A673 (cell line): ENCODE measurements around the gene NRIP3. TPM values are rescaled to one million over a fixed set of nuclear protein-coding genes. Genes with fewer than 3 reads are reported as not detected.
A peak's percentile ranks its signal among the peaks of the same experiment; 100 is the strongest.

Source experiments
- BruUV-seq: library from RNA; stranded (reverse); fragments of 400-500 nt; replicated peaks from 2 replicates; lab custom pipeline; 2021; lab: Mats Ljungman, UMichigan
- CTCF ChIA-PET: fragments of 300-600 bp; sonication (Branson Sonifier 250); formaldehyde crosslinking; loops from one replicate; lab custom pipeline; 2022; ENCODE audit warnings: antibody characterized with exemption; lab: Charles Lee
- POLR2A ChIA-PET: fragments of 300-600 bp; sonication (Branson Sonifier 250); formaldehyde crosslinking; loops from one replicate; lab custom pipeline; 2022; ENCODE audit warnings: antibody characterized with exemption; ENCODE audit not compliant: low non-redundant PET; lab: Charles Lee
- DNase-seq: peaks from one replicate; pipeline ENCODE4 v3.0.0-alpha.2; 2015; ENCODE audit warnings: low spot score
- H3K27ac ChIP-seq: fragments of 200-600 bp; sonication (generic); 2 replicates; pipeline ENCODE4 v1.5.1; 2016; ENCODE audit warnings: mixed run types, low read depth, mild to moderate bottlenecking, mixed read lengths, antibody characterized with exemption, low read length; ENCODE audit not compliant: poor library complexity, severe bottlenecking
- H3K27me3 ChIP-seq: fragments of 200-600 bp; sonication (generic); replicated peaks from 2 replicates; pipeline ENCODE4 v1.6.1; 2017; ENCODE audit warnings: mixed run types, low read depth, mild to moderate bottlenecking, mixed read lengths, antibody characterized with exemption, low read length; ENCODE audit not compliant: insufficient read depth, poor library complexity
- H3K36me3 ChIP-seq: fragments of 200-600 bp; sonication (generic); 2 replicates; pipeline ENCODE4 v1.6.1; 2016; ENCODE audit warnings: mixed run types, mild to moderate bottlenecking, mixed read lengths, antibody characterized with exemption, low read length; ENCODE audit not compliant: insufficient read depth, poor library complexity, severe bottlenecking
- H3K4me1 ChIP-seq: fragments of 200-600 bp; sonication (generic); 2 replicates; pipeline ENCODE4 v1.6.1; 2017; ENCODE audit warnings: mixed run types, mild to moderate bottlenecking, mixed read lengths, antibody characterized with exemption, low read length; ENCODE audit not compliant: insufficient read depth, poor library complexity, severe bottlenecking
- H3K4me3 ChIP-seq: fragments of 200-600 bp; sonication (generic); 2 replicates; pipeline ENCODE4 v1.5.1; 2016; ENCODE audit warnings: low read depth, mixed run types, mild to moderate bottlenecking, mixed read lengths, low read length; ENCODE audit not compliant: poor library complexity, severe bottlenecking
- H3K9me3 ChIP-seq: fragments of 200-600 bp; sonication (generic); 2 replicates; pipeline ENCODE4 v1.6.1; 2016; ENCODE audit warnings: mixed run types, low read depth, mild to moderate bottlenecking, mixed read lengths, antibody characterized with exemption, low read length; ENCODE audit not compliant: poor library complexity, severe bottlenecking
- CTCF ChIP-seq: fragments of 300-800, 200-600 bp; sonication (generic); conservative IDR thresholded peaks from 2 replicates; pipeline ENCODE4 v1.5.1; 2017; ENCODE audit warnings: low read depth, mild to moderate bottlenecking, antibody characterized with exemption, low read length, moderate library complexity, mixed read lengths
- EZH2 ChIP-seq: fragments of 200-600 bp; sonication (generic); IDR thresholded peaks from 2 replicates; pipeline ENCODE4 v1.6.1; 2017; ENCODE audit warnings: borderline replicate concordance, low read depth, mild to moderate bottlenecking, mixed read lengths, antibody characterized with exemption, low read length; ENCODE audit not compliant: poor library complexity, severe bottlenecking
- intact Hi-C: fragments of 100-400 bp; cut with micrococcal nuclease; formaldehyde crosslinking; loops from one replicate; pipeline ENCODE4 v1.10.0; 2022; ENCODE audit not compliant: unreplicated experiment
- total RNA-seq: library from RNA; stranded (reverse); gene quantifications from 2 replicates; pipeline ENCODE4 v1.2.3, GENCODE V29; 2021

The NRIP3 gene
- total RNA-seq, 1 experiment from 2014 or later: 2.2 TPM

DNA sequence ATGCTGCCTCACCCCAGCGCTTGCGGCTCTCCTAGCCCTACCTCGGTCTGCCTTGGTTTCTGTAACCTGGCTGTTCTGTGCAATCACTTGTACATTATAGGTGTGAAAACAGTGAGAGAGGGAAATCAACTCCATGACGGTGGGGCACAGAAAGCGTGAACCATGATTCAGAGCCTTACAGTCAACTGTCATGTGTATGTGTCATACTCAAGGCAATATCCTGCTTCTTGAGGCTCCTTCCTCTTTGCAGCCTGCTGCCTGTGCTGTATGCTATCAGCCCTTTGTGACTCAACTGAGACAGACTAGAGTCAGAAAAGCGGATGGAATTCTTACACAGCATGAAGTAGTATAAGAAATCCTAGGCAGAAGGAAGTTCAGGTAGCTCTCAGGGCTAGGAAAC is 2.1 kb downstream of the NRIP3 start:
- Histone ChIP-seq H3K27ac (no peak overlapping the region), H3K4me1 (peaks cover 14% of the 10 kb centered on the region), H3K36me3 (no peaks in the 10 kb centered on the region), H3K9me3 (no peaks in the 10 kb centered on the region), H3K27me3 (peaks cover 42% of the 10 kb centered on the region), H3K4me3 (no peak overlapping the region)
- ChIA-PET POLR2A (no interaction called here), CTCF (no interaction called here)
- peak; percentile 9 for DNase-seq
- TF ChIP-seq EZH2: no peak
- no peak for TF ChIP-seq CTCF
- no TSS peak for BruUV-seq
- intact Hi-C loops: no loop called here

DNA sequence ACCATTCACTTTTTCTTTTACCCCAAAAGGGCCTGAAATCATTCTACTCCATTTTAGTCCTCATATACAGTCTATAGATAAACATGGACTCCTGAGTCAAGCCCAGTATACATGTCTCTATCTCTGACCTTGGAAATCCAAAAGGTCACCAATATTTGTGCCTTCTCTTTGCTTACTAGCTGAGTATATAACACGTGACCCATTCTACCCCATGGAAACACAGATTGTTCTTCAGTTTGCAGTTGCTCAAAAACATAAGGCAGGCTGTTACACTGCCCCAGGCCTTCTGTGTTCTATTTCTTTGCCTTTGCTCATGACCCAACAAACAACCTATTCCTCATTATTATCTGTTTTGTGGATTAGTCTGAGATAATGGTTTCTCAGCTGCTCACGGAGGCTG is 5.8 kb downstream of the NRIP3 start:
- peaks cover under 1% of the 10 kb centered on the region for H3K4me1 ChIP-seq
- no peak for DNase-seq
- no peaks in the 10 kb centered on the region for H3K36me3 ChIP-seq
- CTCF ChIA-PET: no interaction called here
- no peak for TF ChIP-seq EZH2
- TF ChIP-seq CTCF: no peak
- peaks cover 16% of the 10 kb centered on the region for H3K27me3 ChIP-seq
- H3K9me3 ChIP-seq: no peaks in the 10 kb centered on the region
- POLR2A ChIA-PET: no interaction called here
- H3K27ac ChIP-seq: no peak overlapping the region
- no peak overlapping the region for H3K4me3 ChIP-seq
- intact Hi-C loops: no loop called here
- no TSS peak for BruUV-seq

- Histone ChIP-seq H3K4me3 (no peak overlapping the region), H3K9me3 (no peaks in the 10 kb centered on the region), H3K27ac (no peak overlapping the region), H3K4me1 (no peaks in the 10 kb centered on the region), H3K27me3 (peaks cover 10% of the 10 kb centered on the region), H3K36me3 (no peaks in the 10 kb centered on the region)
- no TSS peak for BruUV-seq
- ChIA-PET CTCF (no interaction called here), POLR2A (no interaction called here)
- TF ChIP-seq EZH2 (no peak), CTCF (no peak)
- intact Hi-C loops: no loop called here
- no peak for DNase-seq
Measured at GRCh38 chr11:8997451-8997850, 6.3 kb downstream of the NRIP3 start.
